Large intestine (tissue), 3 donors: ENCODE results near the gene ANKRD30B. TPM values are rescaled to one million over a fixed set of nuclear protein-coding genes. Genes with fewer than 3 reads are reported as not detected.
"Not testable (repeated sequence)": the region's sequence is repeated elsewhere in the genome, so short reads cannot be mapped to it uniquely, and the experiment has no call there.

Experiments
- DNase-seq, 2 donors: peaks; one replicate each; pipeline versions ENCODE4 v3.0.0 to v3.0.0-alpha.2; 2013
- H3K27ac ChIP-seq: one replicate; pipeline ENCODE4 v1.5.1; 2013; ENCODE audit warnings: low read length
- H3K27me3 ChIP-seq: 2 replicates; pipeline ENCODE4 v1.6.1; 2013; ENCODE audit warnings: low read length; ENCODE audit not compliant: control insufficient read depth, insufficient read depth
- H3K36me3 ChIP-seq: 2 replicates; pipeline ENCODE4 v1.6.1; 2013; ENCODE audit warnings: low read length; ENCODE audit not compliant: control insufficient read depth, insufficient read depth
- H3K4me1 ChIP-seq: one replicate; pipeline ENCODE4 v1.6.1; 2013; ENCODE audit warnings: low read length; ENCODE audit not compliant: control insufficient read depth, insufficient read depth
- H3K4me3 ChIP-seq: one replicate; pipeline ENCODE4 v1.5.1; 2013; ENCODE audit warnings: low read length
- H3K9me3 ChIP-seq: one replicate; pipeline ENCODE4 v1.6.1; 2013; ENCODE audit warnings: mild to moderate bottlenecking, low read depth, low read length, moderate library complexity; ENCODE audit not compliant: control insufficient read depth
- WGBS: methylation state at CpG from one replicate; pipeline ENCODE4 v1.1.5; 2013; ENCODE audit warnings: low lambda C conversion rate; ENCODE audit not compliant: insufficient coverage; 5-methylcytosine and 5-hydroxymethylcytosine counted together
- polyA plus RNA-seq: library from polyadenylated mRNA; unstranded; fragments of 120-200 nt; gene quantifications from one replicate; pipeline ENCODE4 v1.2.1, GENCODE V29; 2013

The ANKRD30B gene
- polyA plus RNA-seq, 1 donor: 0.10 TPM

DNA sequence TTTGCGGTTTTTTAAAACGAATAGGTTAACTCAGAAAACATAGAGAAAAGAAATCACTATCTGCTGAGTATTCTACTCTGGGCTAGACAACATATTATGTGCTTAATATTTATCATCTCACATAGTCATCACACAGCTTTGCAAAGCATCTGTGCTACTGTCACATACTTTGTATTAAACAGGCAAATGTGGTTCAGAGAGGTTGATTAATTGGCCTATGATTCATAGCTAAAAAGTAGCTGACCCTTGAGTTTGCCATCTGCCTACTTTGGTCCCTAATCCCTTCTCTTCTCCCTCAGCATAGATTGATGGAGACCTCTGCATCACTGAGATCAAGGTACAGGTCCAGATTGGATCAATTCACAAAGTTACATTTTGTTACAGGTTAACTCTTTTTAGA is 21.4 kb downstream of the ANKRD30B start:
- Histone ChIP-seq H3K9me3 (no peaks in the 10 kb centered on the region), H3K27ac (no peak overlapping the region), H3K27me3 (no peaks in the 10 kb centered on the region), H3K4me3 (no peak overlapping the region), H3K4me1 (no peaks in the 10 kb centered on the region), H3K36me3 (no peaks in the 10 kb centered on the region)
- DNase-seq: no peak
- WGBS: no CpG with 5 or more reads among the region's 2 CpGs

DNA sequence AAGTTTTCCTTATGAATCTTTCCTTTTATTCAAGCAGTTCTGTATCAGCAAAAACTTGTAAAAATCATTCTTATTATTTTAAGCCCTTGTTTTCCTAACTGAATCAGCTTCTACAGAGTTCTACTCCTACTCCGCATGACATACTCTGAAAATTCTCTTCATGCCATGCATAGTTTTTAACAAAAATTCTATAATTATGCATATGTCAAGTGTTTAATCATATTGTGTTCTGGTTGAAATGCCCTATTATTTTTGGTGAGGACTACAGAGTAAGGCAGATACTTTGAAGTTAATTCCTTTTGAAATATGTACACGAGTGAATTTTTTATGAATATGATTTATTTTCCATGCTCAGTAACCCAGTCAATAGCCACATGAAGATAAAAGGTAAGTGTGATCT is 28.8 kb downstream of the ANKRD30B start:
- 86% methylated on average over 1 of the region's 2 CpGs for WGBS
- H3K27me3 ChIP-seq: no peaks in the 10 kb centered on the region
- DNase-seq: no peak
- H3K9me3 ChIP-seq: peaks cover 10% of the 10 kb centered on the region
- no peak overlapping the region for H3K4me3 ChIP-seq
- H3K4me1 ChIP-seq: no peaks in the 10 kb centered on the region
- H3K36me3 ChIP-seq: no peaks in the 10 kb centered on the region
- no peak overlapping the region for H3K27ac ChIP-seq

DNA sequence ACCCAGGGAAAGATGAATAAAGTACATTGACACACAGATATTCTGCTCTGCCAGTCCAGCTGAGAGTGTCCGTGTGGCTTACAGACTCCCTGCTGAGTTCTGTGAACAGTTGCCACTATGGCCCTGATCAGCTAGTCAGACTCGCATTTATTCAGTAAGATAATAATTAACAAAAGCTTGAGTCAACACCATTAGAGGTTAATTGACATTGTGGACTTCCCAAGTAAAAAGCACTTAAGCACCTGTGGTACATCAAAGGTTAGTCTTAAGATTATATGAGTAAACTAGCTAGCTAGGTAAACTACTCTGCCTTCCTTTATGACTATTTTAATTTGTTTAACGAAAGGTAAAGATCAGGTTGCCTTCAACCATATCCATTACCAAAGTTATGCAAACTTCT is 33.7 kb downstream of the ANKRD30B start:
- no peak overlapping the region for H3K27ac ChIP-seq
- peaks cover 10% of the 10 kb centered on the region for H3K9me3 ChIP-seq
- 100% methylated on average over 1 of the region's 3 CpGs for WGBS
- DNase-seq: peak in 1 of 2 donors; percentile 6
- no peaks in the 10 kb centered on the region for H3K27me3 ChIP-seq
- no peaks in the 10 kb centered on the region for H3K4me1 ChIP-seq
- H3K4me3 ChIP-seq: no peak overlapping the region
- H3K36me3 ChIP-seq: no peaks in the 10 kb centered on the region

DNA sequence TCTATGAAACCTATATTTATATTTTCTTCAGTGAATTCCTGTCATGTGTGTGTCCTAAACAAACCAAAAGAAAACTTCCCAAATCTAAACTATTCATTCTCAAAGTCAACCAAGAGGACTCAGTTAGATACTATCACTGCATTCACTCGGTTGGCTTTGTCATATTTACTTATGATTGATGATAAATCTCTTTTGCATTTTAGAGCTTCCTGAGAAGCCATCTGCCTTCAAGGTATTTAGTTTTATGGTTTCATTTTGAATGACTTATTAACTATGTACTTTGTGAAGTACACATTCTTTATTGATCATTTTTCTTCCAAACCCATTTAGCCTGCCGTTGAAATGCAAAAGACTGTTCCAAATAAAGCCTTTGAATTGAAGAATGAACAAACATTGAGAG is 36.2 kb downstream of the ANKRD30B start:
- Histone ChIP-seq H3K9me3 (peaks cover 6% of the 10 kb centered on the region), H3K4me3 (no peak overlapping the region), H3K27me3 (no peaks in the 10 kb centered on the region), H3K27ac (no peak overlapping the region), H3K36me3 (no peaks in the 10 kb centered on the region), H3K4me1 (no peaks in the 10 kb centered on the region)
- WGBS: 67% methylated on average over 1 of the region's 2 CpGs
- no peak for DNase-seq

DNA sequence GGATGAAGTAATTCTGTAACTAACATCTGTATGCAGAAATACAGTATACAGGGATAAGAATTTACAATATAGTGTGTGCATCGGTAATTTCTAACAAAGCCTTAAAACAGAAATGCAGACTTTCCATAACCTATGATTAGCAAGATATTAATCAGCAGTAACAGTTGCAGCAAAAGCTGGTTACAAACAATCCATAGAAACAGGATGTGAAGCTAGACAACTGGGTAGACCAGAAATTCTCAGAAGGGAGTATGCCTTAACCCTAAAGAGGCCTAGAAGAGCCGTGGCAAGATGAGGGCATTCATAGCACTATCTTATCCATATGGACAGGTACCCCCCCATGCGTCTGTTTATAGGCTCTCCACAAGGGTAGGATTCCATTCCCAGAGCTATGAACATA is 48.9 kb downstream of the ANKRD30B start:
- H3K9me3 ChIP-seq, H3K4me3 ChIP-seq, H3K27ac ChIP-seq, H3K36me3 ChIP-seq, DNase-seq, H3K4me1 ChIP-seq, H3K27me3 ChIP-seq: not testable (repeated sequence)
- WGBS: 100% methylated on average over 1 of the region's 3 CpGs

DNA sequence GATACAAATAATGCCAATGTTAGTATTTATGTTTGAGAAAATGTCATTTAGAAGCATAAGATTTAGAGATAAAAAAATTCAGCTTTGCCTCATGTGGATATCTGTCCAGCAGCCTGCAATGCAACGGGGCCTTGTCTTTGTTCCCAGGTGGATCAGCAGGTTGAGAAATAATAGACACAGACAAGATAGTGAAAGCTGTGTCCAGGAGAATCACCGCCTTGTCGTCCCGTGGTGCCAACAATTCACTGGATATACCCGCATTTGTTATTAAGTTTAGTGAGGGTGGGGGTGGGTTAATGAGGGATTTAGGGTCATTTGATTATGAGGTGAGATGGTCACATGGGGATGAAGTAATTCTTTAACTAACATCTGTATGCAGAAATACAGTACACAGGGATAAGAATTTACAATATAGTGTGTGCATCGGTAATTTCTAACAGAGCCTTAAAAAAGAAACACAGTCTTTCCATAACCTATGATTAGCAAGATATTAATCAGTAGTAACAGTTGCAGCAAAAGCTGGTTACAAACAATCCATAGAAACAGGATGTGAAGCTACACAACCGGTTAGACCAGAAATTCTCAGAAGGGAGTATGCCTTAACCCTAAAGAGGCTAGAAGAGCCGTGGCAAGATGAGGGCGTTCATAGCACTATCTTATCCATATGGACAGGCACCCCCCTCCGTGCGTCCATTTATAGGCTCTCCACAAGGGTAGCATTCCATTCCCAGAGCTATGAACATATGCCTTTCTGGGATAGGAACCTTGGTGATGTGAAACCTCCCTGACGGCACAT is 50.2 kb downstream of the ANKRD30B start:
- WGBS: 100% methylated on average over 2 of the region's 12 CpGs

DNA sequence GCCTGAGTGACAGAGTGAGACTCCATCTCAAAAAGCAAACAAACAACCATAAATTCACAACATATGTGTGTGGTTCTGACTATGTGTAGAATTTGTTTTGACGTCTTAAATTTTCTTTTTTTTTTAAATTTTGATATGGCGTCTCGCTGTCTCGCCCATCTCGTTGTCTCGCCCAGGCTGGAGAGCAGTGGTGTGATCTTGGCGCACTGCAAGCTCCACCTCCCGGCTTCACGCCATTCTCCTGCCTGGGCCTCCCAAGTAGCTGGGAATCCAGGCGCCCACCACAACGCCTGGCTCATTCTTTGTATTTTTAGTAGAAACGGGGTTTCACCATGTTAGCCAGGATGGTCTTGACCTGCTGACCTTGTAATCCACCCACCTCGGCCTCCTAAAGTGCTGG is 63.1 kb downstream of the ANKRD30B start:
- not testable (repeated sequence) for H3K27ac ChIP-seq, H3K4me3 ChIP-seq, H3K27me3 ChIP-seq, H3K36me3 ChIP-seq, DNase-seq, H3K9me3 ChIP-seq, H3K4me1 ChIP-seq
- WGBS: no CpG with 5 or more reads among the region's 13 CpGs

More for the DNA sequence above, 50.2 kb downstream of the ANKRD30B start:
- H3K27me3 ChIP-seq, H3K4me1 ChIP-seq, H3K27ac ChIP-seq, H3K36me3 ChIP-seq, DNase-seq, H3K9me3 ChIP-seq, H3K4me3 ChIP-seq: not testable (repeated sequence)

DNA sequence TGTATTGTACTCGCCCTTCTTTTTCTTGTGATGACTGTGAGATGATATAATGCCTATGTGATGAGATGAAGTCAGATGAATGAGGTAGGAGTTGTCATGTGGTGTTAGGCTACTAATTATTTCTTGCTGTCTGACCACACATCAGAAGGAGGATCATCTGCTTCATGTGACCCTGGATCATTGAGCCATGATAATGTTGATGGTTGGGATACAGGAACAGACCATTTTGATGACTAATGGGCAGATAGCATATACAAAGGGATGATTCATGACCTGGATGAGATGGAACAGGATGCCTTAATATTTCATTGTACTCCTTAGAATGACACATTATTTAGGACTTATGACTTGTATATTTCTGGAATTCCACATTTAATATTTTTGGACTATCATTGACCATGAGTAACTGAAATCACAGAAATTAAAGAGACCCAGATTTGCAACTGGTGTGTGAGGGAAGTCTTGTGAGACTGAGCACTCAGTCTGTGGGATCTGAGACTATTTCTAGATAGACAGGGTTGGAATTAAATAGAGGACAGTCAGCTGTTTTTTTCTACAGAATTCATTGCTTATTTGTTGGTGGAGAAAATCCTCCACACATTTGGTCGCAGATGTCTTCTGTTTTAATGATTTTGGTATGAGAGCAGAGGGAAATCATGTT is 79.1 kb downstream of the ANKRD30B start:
- H3K27me3 ChIP-seq, H3K36me3 ChIP-seq, DNase-seq, H3K4me3 ChIP-seq, H3K9me3 ChIP-seq, H3K4me1 ChIP-seq, H3K27ac ChIP-seq: not testable (repeated sequence)
- WGBS: no CpG with 5 or more reads among the region's 2 CpGs

DNA sequence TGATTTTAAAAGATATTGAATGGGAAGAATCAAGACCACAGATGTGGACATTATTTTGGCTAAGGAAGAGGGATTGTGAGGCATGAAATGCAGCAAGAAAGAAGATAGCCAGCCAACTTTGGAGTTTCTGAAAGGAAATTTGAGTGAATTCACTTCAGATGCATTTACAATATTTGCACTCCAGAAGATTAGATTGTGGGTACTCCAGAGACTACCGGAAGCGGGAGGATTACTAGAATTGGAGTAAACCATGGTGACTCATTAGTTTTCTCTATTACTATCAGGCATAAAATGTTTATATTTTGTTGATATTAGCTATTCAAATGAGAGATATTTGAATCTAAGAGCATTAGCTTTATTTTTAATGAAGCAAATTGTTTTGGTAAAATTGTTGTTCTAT is 93.6 kb downstream of the ANKRD30B start:
- not testable (repeated sequence) for H3K4me1 ChIP-seq, H3K36me3 ChIP-seq, DNase-seq, H3K4me3 ChIP-seq, H3K27ac ChIP-seq, H3K27me3 ChIP-seq, H3K9me3 ChIP-seq
- WGBS: 90% methylated on average over 2 of the region's 2 CpGs

DNA sequence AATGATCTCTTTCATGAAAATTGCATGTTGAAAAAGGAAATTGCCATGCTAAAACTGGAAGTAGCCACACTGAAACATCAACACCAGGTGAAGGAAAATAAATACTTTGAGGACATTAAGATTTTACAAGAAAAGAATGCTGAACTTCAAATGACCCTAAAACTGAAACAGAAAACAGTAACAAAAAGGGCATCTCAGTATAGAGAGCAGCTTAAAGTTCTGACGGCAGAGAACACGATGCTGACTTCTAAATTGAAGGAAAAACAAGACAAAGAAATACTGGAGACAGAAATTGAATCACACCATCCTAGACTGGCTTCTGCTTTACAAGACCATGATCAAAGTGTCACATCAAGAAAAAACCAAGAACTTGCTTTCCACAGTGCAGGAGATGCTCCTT is 103.6 kb downstream of the ANKRD30B start:
- not testable (repeated sequence) for H3K27ac ChIP-seq, H3K4me1 ChIP-seq, DNase-seq, H3K36me3 ChIP-seq, H3K4me3 ChIP-seq, H3K27me3 ChIP-seq, H3K9me3 ChIP-seq
- no CpG with 5 or more reads among the region's 2 CpGs for WGBS

DNA sequence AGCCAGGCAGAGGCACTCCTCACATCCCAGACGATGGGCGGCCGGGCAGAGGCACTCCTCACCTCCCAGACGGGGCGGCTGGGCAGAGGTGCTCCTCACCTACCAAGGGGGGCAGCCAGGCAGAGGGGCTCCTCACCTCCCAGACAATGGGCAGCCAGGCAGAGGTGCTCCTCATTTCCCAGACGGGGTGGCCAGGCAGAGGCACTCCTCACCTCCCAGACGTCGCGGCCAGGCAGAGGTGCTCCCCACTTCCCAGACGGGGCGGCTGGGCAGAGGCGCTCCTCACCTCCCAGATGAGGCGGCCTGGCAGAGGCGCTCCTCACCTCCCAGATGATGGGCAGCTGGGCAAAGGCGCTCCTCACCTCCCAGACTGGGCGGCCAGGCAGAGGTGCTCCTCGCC is 107.7 kb downstream of the ANKRD30B start:
- H3K4me3 ChIP-seq, DNase-seq, H3K36me3 ChIP-seq, H3K4me1 ChIP-seq, H3K27me3 ChIP-seq, H3K27ac ChIP-seq: not testable (repeated sequence)
- peaks cover 14% of the 10 kb centered on the region for H3K9me3 ChIP-seq
- no CpG with 5 or more reads among the region's 17 CpGs for WGBS
